Neural progenitor cell (in vitro differentiated cells): Measurements from ENCODE around the gene ADAMTS14. TPM values are rescaled to one million over a fixed set of nuclear protein-coding genes. Genes with fewer than 3 reads are reported as not detected.

Source experiments
- DNase-seq: peaks from one replicate; pipeline ENCODE4 v3.0.0-alpha.2; 2016; ENCODE audit warnings: low spot score
- H2AFZ ChIP-seq: fragments of 200-600 bp; sonication (generic); replicated peaks from 2 replicates; pipeline ENCODE4 v1.6.1; 2016; ENCODE audit warnings: antibody characterized with exemption
- H3F3A ChIP-seq: fragments of 200-600 bp; sonication (generic); 2 replicates; pipeline ENCODE4 v1.6.1; 2016; ENCODE audit warnings: antibody characterized with exemption, low read depth
- H3K27ac ChIP-seq: fragments of 200-600 bp; sonication (generic); 2 replicates; pipeline ENCODE4 v1.5.1; 2016; ENCODE audit warnings: mild to moderate bottlenecking
- H3K27me3 ChIP-seq: fragments of 200-600 bp; sonication (generic); 2 replicates; pipeline ENCODE4 v1.6.1; 2016; ENCODE audit warnings: mild to moderate bottlenecking, moderate library complexity
- H3K36me3 ChIP-seq: fragments of 200-600 bp; sonication (generic); 2 replicates; pipeline ENCODE4 v1.5.1; 2016
- H3K4me1 ChIP-seq: fragments of 200-600 bp; sonication (generic); 2 replicates; pipeline ENCODE4 v1.6.1; 2016; ENCODE audit warnings: mixed run types
- H3K4me2 ChIP-seq: fragments of 200-600 bp; sonication (generic); 2 replicates; pipeline ENCODE4 v1.6.1; 2016
- H3K4me3 ChIP-seq: fragments of 200-600 bp; sonication (generic); 2 replicates; pipeline ENCODE4 v1.5.1; 2016
- H3K79me2 ChIP-seq: fragments of 200-600 bp; sonication (generic); 2 replicates; pipeline ENCODE4 v1.6.1; 2016; ENCODE audit warnings: low read depth
- H3K9ac ChIP-seq: fragments of 200-600 bp; sonication (generic); 2 replicates; pipeline ENCODE4 v1.6.1; 2016
- H3K9me3 ChIP-seq: fragments of 200-600 bp; sonication (generic); 2 replicates; pipeline ENCODE4 v1.5.1; 2016; ENCODE audit warnings: low read depth
- H4K20me1 ChIP-seq: fragments of 200-600 bp; sonication (generic); 2 replicates; pipeline ENCODE4 v1.6.1; 2016; ENCODE audit warnings: low read depth
- H3K27ac Mint-ChIP-seq: 3 replicates; pipeline ENCODE4 v1.8.0; 2021; ENCODE audit warnings: mixed read lengths
- H3K27me3 Mint-ChIP-seq: 2 replicates; pipeline ENCODE4 v1.8.0; 2022; ENCODE audit warnings: low read depth, mild to moderate bottlenecking, inconsistent platforms, moderate library complexity, mixed read lengths; ENCODE audit not compliant: insufficient read depth
- H3K36me3 Mint-ChIP-seq: 3 replicates; pipeline ENCODE4 v1.8.0; 2021; ENCODE audit warnings: mixed read lengths
- H3K4me1 Mint-ChIP-seq: 3 replicates; pipeline ENCODE4 v1.8.0; 2021; ENCODE audit warnings: mixed read lengths
- H3K4me3 Mint-ChIP-seq: 3 replicates; pipeline ENCODE4 v1.8.0; 2021; ENCODE audit warnings: mild to moderate bottlenecking, moderate library complexity, mixed read lengths
- H3K9me3 Mint-ChIP-seq: 3 replicates; pipeline ENCODE4 v1.8.0; 2020; ENCODE audit warnings: mixed read lengths
- CTCF ChIP-seq: fragments of 200-600 bp; sonication (generic); IDR thresholded peaks from 2 replicates; pipeline ENCODE4 v1.5.1; 2017; ENCODE audit warnings: antibody characterized with exemption, mild to moderate bottlenecking
- EZH2 ChIP-seq: fragments of 200-600 bp; sonication (generic); IDR thresholded peaks from 2 replicates; pipeline ENCODE4 v1.6.1; 2017; ENCODE audit warnings: antibody characterized with exemption, mild to moderate bottlenecking, moderate library complexity
- EZH2phosphoT487 ChIP-seq: fragments of 200-600 bp; sonication (generic); IDR thresholded peaks from 2 replicates; pipeline ENCODE4 v1.6.1; 2017; ENCODE audit warnings: antibody characterized with exemption
- total RNA-seq: library from RNA; depleted of rRNA; stranded (reverse); fragments of >200 nt; gene quantifications from 2 replicates; pipeline ENCODE4 v1.2.3, GENCODE V29; 2015; ENCODE audit warnings: low replicate concordance

The ADAMTS14 gene
- total RNA-seq, 1 donor from 2014 or later = not detected

GRCh38 chr10:70758757-70759514 is 86.6 kb downstream of the ADAMTS14 start:
- Histone ChIP-seq H3K27ac (no peak overlapping the region), H3K4me3 (no peak overlapping the region), H3K79me2 (no peaks in the 10 kb centered on the region), H4K20me1 (no peaks in the 10 kb centered on the region), H3K4me2 (no peak overlapping the region), H3K9ac (no peak overlapping the region), H2AFZ (peak overlapping the region; percentile 48), H3K9me3 (no peaks in the 10 kb centered on the region), H3F3A (no peaks in the 10 kb centered on the region), H3K4me1 (peaks cover 6% of the 10 kb centered on the region), H3K27me3 (no peaks in the 10 kb centered on the region), H3K36me3 (no peaks in the 10 kb centered on the region)
- H3K9me3 Mint-ChIP-seq = no peaks in the 10 kb centered on the region
- DNase-seq = peak; percentile 84
- TF ChIP-seq CTCF (peak; percentile 79), EZH2 (no peak)
- H3K4me1 Mint-ChIP-seq = peaks cover 36% of the 10 kb centered on the region
- H3K36me3 Mint-ChIP-seq = no peaks in the 10 kb centered on the region
- no peak overlapping the region for H3K27ac Mint-ChIP-seq
- no peak overlapping the region for H3K4me3 Mint-ChIP-seq
- H3K27me3 Mint-ChIP-seq = peaks cover 10% of the 10 kb centered on the region

DNA sequence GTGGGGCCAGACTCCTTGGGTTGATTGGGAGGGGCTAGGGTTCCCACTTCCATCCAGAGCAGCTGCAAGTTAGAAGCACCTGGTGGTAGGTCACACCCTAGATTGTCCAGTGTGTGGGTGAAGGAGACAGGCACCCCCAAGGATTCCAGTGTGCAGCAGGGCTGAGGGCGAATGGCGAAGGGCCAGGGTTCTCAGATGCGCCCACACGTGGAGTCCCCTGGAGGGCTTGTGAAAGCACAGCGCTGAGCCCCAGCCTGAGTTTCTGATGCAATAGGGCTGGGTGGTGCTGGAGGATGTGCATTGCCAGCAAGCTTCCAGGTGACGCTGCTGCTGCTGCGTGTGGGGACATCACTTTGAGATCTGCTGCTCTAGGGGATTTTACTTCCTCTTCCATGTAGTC is 87.5 kb downstream of the ADAMTS14 start:
- Histone ChIP-seq H4K20me1 (no peaks in the 10 kb centered on the region), H2AFZ (peak overlapping the region; percentile 48), H3K9me3 (no peaks in the 10 kb centered on the region), H3F3A (no peaks in the 10 kb centered on the region), H3K27me3 (no peaks in the 10 kb centered on the region), H3K9ac (no peak overlapping the region), H3K79me2 (no peaks in the 10 kb centered on the region), H3K4me3 (no peak overlapping the region), H3K36me3 (no peaks in the 10 kb centered on the region), H3K4me2 (no peak overlapping the region), H3K4me1 (peaks cover 6% of the 10 kb centered on the region), H3K27ac (no peak overlapping the region)
- DNase-seq = no peak
- Mint-ChIP-seq H3K9me3 (no peaks in the 10 kb centered on the region), H3K4me3 (no peak overlapping the region), H3K36me3 (no peaks in the 10 kb centered on the region), H3K27ac (no peak overlapping the region), H3K4me1 (peaks cover 33% of the 10 kb centered on the region), H3K27me3 (peaks cover 10% of the 10 kb centered on the region)
- TF ChIP-seq EZH2phosphoT487 = no peak
- no peak for TF ChIP-seq EZH2
- TF ChIP-seq CTCF = no peak

DNA sequence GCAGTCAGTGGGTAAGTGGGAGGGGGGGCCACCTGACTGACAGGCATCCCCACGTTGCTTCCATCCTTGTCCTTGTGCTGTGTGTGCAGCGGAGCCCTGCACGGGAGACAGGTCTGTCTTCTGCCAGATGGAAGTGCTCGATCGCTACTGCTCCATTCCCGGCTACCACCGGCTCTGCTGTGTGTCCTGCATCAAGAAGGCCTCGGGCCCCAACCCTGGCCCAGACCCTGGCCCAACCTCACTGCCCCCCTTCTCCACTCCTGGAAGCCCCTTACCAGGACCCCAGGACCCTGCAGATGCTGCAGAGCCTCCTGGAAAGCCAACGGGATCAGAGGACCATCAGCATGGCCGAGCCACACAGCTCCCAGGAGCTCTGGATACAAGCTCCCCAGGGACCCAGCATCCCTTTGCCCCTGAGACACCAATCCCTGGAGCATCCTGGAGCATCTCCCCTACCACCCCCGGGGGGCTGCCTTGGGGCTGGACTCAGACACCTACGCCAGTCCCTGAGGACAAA is 88.0 kb downstream of the ADAMTS14 start:
- H3K27ac Mint-ChIP-seq = no peak overlapping the region
- Histone ChIP-seq H3K36me3 (no peaks in the 10 kb centered on the region), H3K79me2 (no peaks in the 10 kb centered on the region), H3K9me3 (no peaks in the 10 kb centered on the region), H3K27me3 (no peaks in the 10 kb centered on the region), H3K4me1 (peaks cover 6% of the 10 kb centered on the region), H3K4me2 (no peak overlapping the region), H2AFZ (no peak overlapping the region), H3K9ac (no peak overlapping the region), H4K20me1 (no peaks in the 10 kb centered on the region), H3K4me3 (no peak overlapping the region), H3F3A (no peaks in the 10 kb centered on the region), H3K27ac (no peak overlapping the region)
- no peak overlapping the region for H3K4me3 Mint-ChIP-seq
- H3K4me1 Mint-ChIP-seq = peaks cover 33% of the 10 kb centered on the region
- no peak for DNase-seq
- TF ChIP-seq CTCF (no peak), EZH2 (no peak), EZH2phosphoT487 (no peak)
- H3K27me3 Mint-ChIP-seq = peaks cover 10% of the 10 kb centered on the region
- peaks cover 3% of the 10 kb centered on the region for H3K9me3 Mint-ChIP-seq
- H3K36me3 Mint-ChIP-seq = no peaks in the 10 kb centered on the region
